HG03571 (cell line): ENCODE results near the gene DCAF10.
"Not testable (repeated sequence)": the region's sequence is repeated elsewhere in the genome, so short reads cannot be mapped to it uniquely, and the experiment has no call there.

ENCODE experiments used
- ATAC-seq: cut with Tn5 transposase; IDR thresholded peaks from one replicate; pipeline ENCODE4 v1.9.1; 2021; ENCODE audit not compliant: unreplicated experiment

DCAF10 gene

DNA sequence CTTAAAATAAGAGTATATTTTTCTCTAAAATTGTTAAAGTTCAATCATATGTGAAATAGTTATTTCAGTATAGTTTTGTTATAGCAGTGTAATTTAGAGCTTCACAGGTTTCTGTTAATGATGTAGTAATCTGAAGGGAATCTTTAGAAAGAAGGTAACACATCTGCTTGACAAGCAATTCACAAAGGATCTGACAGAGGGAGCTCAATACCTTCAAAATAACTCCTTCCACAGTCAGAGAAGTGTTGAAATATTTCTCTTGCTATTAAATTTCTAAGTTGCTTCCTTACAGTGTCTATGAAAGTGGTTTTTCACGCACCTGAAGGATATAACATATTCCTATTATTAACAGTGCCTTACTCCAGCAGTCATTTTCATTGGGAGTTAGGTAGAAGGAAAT is 58.4 kb downstream of the DCAF10 start:
- ATAC-seq, result no peak

DNA sequence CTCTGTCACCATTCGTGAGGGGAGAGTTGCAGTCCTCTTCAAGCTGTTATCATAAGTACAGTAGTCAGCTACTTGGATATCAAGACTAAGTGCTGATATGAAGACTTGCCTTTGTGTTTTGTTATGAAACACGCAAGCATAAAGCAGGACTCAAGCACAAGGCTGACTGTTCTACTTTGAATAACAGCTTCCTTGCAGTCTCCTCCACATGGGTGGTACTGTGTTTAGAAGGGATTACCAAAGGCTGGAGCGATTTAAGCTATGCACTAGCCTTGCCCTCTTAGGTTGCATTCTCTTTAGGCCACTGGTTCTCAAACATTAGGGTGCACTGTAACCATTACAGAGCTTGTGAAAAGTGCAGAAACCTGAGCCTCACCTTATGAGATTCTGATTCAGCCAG is 61.9 kb downstream of the DCAF10 start:
- no peak for ATAC-seq

DNA sequence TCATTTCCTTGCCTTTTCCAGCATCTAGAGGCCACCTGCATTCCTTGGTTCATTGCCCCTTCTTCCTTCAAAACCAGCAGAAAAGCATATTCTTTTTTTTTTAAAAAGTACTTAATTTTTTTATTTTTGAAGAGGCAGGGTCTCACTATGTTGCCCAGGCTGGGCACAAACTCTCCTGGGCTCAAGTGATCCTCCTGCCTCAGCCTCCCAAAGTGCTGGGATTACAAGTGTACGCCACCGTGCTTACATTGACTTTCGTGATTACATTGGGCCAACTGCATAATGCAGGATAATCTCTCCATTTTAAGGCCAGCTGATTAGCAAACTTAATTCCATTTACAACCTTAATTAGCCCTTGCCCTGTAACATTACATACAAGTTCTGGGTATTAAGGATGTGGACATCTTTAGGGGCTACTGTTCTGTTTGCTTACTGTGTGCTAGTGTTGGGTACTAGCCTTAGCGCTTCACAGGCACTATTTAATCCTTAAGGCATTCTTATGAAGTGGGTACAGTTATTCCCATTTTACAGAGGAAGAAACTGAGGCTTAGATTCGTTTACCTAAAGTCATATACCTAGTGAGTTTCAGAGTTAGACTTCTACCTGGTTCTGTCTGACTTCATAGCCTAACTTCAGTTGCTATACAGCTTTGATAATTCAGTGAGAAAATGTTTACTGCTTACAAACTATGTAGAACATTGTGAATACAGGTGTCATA is 69.6 kb downstream of the DCAF10 start:
- no peak for ATAC-seq

DNA sequence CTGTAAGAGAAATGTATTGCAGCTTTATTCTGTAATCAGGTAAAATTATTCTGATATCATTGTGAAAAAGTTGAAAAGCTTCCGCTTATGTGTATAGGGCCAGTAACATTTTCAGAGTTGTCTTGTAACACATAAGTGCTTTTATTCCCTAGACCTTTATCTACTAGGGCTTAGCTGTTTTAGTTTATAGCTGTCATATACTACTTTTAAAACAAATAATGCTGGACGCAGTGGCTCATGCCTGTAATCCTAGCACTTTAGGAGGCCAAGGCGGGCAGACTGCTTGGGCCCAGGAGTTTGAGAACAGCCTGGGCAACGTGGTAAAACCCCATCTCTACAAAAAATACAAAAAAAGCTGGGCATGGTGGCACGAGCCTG is 70.2 kb downstream of the DCAF10 start:
- ATAC-seq, result no peak

DNA sequence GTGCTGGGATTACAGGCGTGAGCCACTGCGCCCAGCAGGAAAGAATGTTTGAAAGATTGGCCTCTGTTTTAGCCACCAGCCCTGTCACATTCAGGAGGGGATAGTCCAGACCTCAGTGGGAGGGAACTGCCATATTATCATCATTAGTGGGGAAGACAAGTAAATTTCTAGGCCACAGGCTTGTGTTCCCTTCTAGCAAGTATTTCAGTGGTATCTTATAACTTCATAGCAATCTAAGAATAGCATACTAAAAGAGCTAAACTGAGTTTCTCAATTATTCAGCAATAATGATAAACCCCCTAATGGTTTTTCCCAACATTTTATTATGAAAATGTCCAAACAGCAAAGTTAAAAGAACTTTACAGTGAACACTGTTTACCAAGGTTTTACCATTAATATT is 73.4 kb downstream of the DCAF10 start:
- no peak for ATAC-seq

DNA sequence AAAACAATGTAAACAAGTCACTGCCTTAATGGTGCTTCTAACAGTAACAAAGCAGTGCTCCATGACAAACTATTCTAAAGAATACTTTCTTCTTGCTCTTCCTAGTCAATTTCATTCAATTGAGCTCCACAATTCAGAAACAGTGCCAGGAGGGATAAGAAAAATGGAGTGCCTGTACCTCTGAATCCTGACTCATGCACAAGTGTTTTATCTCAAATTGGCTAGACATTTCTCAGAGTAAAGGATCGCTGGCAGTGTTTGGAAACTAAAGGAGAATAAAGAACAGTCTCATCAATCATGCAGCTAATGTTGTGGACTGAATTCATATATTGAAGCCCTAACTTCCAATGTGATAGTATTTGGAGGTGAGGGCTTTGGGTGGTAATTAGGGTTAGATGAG is 75.8 kb downstream of the DCAF10 start:
- no peak for ATAC-seq

DNA sequence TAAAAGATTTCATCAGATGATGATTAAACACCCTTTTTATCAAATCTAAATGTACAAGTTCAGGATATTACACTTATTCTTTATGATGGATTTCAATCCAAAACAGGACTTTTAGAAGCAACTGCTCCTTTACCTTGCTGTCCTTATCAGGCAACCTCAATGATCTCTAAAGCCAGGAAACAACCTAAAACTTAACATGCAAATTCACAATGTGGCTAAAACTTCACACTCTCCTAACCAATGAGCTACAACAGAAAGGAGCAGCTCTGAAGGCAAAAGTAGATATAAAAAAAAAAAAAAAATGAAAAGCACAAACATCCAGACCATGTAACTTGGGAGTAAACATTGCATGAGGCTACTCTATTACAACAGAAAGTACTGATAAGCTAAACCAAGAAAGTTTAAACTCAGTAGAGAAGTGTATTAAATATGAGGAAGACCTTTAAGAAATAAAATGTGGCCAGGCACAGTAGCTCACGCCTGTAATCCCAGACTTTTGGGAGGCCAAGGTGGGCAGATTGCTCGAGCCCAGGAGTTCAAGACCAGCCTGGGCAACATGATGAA is 80.4 kb downstream of the DCAF10 start:
- ATAC-seq, result no peak

DNA sequence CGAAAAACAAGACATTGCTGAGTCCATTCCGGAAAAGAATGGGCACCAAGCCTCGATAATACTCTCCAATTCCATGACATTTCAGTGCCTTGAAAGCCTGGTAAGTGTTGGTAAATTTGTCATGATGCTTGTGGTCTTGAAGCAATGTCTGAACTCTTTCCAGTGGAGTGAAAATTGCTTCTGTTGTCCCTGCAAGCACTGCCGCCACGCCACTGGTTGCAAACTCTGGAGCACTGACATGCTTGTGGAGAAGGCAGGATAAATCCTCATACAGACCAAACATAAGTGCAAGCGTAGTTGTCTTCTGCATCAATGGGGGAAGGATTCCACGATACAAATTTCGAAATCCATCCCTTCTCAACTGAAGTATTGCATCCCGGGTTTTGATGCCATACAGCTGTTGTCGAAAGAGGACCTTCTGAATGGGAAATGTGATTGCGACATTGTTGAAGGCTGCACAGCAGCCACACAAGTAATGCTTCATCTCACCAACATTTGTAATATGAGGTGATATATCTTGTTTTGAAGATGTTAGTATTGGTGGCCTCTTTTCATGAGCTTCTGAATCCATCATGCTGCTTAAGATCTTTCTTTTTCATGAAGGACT is 87.5 kb downstream of the DCAF10 start:
- not testable (repeated sequence) for ATAC-seq

DNA sequence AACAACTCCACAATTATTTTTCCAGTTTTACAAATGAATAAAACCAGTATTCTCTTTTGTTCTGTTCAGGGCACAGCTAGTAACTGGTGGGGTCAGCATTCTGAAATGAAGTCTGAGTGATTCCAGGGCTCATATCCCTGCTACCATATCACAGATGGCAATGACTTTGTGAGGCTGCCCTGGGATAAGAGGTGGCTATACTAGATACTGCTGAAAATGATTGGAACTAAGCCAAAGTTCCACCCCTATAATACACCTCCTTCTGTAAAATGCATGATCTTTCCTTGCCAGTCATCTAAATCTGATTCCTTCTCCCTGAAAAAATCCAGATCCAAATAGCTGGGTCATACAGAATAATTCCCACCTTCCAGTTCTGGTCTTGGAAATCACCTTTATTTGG is 88.9 kb downstream of the DCAF10 start:
- no peak for ATAC-seq

DNA sequence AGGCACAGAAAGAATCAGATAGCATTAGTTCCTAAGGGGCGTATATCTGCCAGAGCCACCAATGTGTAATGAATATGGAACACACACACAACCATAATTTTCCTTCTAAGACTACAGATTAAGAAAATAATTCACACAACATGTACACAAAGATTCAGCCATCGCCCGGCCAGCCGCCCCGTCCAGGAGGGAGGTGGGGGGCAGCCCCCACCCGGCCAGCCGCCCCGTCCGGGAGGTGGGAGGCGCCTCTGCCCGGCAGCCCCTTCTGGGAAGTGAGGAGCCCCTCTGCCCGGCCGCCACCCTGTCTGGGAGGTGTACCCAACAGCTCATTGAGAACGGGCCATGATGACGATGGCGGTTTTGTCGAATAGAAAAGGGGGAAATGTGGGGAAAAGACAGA is 90.4 kb downstream of the DCAF10 start:
- not testable (repeated sequence) for ATAC-seq

DNA sequence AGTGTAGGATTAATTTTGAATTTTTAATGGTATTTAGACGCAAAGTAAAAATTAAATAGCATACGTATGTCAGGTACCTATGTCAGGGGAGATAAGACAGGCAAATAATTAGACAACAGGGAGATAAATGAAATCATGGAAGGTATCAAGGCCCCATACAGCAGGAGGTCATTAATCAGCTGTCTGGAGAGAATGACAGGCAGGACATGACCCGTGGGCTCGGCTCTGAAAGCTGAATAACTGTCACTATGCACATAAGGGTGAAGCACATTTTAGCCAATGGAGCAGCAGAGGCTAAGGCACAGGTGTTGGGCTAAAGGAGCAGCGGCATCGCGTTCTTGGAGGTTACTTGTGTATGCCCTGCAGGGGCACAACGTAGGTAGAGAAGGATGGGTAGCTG is 91.5 kb downstream of the DCAF10 start:
- ATAC-seq, result no peak

DNA sequence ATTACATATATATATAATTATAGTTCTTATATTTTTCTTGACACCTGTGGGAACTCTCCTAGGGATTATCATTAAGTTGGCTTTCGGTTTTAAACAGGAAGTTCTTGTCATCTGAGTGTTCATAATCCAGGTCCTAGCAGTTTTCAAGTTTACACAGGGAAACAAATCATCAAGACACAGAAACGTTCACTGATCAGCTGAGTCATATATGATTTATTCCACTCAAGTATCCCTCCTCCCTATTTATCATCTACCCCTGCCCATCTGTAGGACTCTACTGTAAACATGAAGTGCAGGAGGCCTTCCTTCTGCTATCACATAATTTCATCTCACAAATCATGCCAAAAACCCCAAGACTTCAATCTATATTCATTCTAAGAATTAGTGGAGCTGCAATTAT is 97.1 kb downstream of the DCAF10 start:
- no peak for ATAC-seq

DNA sequence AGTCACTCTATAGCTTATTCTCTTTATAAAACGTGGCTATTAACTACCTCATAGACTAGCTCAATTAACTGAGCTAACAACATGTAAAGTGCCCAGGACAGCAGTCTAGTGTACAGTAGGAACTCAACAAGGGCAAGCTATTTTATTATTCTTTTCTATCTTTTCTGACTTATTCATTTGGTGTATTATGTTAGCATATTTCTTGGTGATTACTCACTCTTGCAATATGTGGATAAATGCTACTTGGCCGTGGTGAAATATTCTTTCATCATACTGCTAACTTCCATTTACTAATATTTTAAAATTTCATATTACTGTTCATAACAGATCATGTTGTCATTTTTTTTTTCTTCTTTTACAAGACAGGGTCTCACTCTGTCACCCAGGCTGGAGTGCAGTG is 98.4 kb downstream of the DCAF10 start:
- ATAC-seq, result no peak

DNA sequence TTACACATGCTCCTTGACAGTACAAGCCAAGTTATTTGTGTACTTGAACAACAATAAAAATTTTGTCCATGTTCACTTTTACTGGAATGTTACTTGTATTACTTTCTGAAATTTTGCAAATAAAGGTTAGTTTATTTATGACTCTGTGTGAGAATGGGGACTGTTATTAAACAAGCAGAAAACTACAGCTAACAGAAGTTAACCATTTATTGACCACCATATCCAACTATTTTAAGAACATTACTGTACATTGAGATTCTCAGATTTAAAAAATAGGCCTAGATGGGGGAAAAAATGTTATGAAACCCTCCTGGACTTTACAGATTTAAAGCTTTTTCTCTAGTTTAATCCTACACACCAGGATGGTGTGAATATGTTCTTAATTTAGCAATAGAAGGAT is 101.5 kb downstream of the DCAF10 start:
- ATAC-seq, result no peak

DNA sequence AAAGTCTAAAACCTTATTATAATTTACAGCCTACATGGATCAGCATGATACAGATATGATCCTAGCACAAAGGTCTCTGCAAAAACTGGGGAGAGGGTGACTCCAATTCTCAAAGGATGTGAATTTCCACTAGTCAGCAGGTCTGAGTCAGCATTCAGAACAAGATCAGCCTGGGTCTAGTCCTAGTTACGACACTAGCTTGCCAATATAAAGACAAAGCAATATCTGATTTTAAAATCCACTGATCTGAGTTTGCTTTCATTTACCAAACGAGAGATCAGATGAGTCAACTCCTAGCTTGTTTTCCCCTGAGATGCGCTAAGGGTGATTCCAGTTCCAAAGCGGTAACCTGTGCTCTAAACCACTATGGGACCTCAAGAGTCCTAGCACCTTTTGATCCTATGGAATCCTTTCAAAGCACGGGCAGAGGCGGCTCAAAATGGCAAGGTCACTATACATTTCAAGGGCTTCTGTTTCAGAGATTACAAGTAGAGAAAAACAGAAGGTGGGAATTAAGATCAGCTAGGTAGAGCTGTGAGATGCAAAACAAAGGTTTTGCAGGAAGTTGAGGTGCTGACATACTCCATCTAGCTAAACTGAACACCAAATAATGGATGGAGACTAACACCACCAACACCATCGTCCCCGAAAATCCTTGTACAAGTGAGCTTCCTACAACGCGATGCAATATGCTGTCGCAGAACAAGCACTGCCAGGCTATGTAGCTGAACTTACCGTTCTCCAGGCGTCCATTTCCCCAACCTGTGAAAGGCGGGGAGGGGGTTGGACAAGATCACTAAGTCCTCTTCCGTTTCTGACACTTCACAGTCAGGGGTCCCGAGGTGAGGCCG is 102.4 kb downstream of the DCAF10 start:
- peak; percentile 6 for ATAC-seq

DNA sequence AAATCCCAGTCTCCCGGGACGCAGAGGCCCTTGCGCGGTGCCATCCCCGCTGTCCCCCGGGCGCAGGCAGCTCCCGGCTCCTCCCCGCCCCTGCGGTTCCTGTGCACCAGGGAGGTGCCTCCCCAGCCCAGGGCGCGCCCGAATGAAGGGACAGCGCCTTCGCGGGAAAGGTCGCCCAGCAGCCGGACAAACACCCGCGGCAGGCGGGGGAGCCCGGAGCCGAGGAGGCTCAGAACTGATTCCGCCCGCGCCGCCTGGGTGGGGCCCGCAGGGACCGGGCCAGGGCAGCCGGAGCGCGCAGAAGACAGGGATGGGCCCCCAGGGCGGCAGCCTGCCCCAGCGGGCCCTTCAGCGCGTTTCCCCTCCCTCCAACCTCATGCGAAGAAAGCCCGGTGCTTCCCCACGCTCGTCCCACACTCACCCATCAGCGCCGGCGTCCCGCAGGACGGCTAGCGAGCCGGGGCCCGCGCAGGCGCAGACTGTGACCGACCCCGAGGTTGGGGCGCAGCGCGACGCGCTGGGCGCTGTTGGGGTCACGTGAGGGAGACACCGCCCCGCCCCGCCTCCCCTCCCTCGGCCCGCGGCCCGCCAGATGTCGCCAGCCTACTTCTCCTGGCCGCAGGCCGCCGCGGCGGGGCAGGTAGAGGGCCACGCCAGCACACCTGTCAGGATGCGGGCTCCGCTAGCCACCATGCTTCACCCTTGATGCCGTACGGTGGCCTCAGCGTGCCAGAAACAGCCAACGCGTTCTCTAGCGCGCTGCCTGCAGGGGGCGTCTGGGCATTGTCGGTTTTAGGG is 103.2 kb downstream of the DCAF10 start, which contains the start of gene SLC25A51:
SLC25A51 (minus strand) TSS at position 481 of the 798 bp plus-strand sequence. CDS start 15,577 bp downstream, outside the sequence.
- ATAC-seq, result peak; percentile 79

DNA sequence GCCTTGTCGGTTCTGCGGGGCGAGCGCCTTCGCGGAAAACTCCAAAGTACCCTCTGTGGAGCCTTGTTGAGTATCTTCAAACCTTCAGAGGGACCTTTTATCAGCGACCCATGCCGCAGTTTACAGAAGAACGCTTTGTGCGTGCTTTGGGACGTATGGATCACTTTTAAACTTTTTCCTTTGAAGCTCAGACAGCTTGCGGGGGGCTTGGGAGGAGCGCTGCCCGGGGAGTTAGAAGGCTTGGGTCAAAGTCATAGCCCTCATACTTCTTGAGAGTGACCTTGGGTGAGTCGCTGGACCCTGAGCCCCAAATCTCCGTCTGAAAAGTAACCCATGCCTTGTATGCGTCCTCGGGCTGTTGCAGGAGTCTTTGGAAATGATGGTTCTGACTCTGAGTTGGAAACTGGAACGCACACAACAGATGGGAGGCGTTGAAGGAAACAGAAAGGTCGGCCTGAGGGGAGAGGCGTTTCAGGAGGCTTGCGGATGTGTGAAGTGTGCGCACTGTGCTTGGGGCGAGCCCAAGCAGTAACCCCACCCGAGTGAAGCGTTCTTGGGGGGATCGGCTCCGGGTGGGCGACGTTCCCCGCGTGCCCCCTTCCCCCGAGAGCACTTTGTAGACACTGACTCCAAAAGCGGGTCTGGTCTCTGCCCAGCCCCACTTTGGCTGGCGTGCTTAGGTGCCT is 104.0 kb downstream of the DCAF10 start:
- ATAC-seq, result no peak

DNA sequence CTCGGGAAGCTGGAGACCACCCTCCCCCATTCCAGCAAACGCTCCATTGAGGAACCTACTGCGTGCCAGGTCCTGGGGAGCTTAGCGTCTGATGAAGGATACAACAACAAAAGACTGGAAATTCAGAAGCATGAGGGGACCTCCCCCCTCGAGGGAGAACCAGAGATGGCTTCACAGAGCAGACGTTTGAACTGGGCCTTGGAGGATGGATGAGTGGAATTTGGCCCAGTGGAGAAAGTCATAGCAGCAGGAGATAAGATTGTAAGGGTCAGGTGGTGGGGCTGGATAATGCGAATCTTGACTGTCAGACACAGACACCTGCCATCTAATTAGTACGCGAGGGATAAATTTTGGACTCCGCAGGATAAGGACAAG is 104.5 kb downstream of the DCAF10 start:
- no peak for ATAC-seq

DNA sequence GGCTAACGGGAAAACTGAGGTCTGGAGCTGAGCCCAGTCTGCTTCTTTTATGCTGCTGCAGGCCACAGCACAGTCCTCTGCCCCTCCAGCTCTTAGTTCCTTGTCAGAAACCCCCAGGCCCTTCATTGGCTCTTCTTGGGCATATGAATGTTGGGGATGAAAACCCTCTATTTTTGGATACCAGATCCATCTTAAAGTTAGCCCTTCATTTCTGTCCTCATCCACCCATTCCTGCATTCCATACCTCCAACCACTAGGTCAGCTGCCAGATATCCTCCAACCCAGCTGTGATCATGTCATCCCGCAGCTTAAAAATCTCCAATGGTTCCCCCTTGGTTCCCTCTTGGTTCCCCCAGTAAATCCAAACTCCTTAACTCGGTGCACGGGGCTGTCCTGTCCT is 105.2 kb downstream of the DCAF10 start:
- ATAC-seq, result no peak
